Measurements from ENCODE around the gene CELA3A. TPM values are rescaled to one million over a fixed set of nuclear protein-coding genes. Genes with fewer than 3 reads are reported as not detected.
"Not testable (repeated sequence)": the region's sequence is repeated elsewhere in the genome, so short reads cannot be mapped to it uniquely, and the experiment has no call there.

CELA3A gene, protein sequence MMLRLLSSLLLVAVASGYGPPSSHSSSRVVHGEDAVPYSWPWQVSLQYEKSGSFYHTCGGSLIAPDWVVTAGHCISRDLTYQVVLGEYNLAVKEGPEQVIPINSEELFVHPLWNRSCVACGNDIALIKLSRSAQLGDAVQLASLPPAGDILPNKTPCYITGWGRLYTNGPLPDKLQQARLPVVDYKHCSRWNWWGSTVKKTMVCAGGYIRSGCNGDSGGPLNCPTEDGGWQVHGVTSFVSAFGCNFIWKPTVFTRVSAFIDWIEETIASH
- 13.4 TPM for total RNA-seq

DNA sequence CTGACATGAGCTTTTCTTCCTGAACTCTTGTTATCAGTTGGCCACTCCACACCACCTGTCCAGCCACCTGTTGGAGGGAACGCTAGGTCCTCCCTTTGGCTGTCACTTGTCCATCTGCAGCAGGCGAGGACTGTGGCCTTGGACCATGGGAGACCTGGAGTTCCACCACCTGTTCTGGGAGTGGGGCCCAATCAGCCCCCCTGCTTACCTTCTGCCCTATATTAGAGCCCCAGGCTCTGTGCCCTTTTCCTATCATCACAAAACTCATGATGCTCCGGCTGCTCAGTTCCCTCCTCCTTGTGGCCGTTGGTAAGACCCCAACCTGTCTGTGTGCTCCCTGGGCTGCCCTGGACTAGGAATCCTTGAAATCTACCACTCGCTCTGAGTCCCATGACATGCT is at the start of gene CELA3A:
Gene CELA3A, plus strand, starts transcription at position 249 of the 400 bp plus-strand sequence. Its CDS starts 18 bp downstream, at position 267.
- DNase-seq (ENCODE audit: low spot score) (no peak), ATAC-seq (no peak)

- DNase-seq (ENCODE audit: low spot score) (no peak), ATAC-seq (no peak)
Observed at GRCh38 chr1:21952786-21953520, 48.5 kb upstream of the CELA3A start.

DNA sequence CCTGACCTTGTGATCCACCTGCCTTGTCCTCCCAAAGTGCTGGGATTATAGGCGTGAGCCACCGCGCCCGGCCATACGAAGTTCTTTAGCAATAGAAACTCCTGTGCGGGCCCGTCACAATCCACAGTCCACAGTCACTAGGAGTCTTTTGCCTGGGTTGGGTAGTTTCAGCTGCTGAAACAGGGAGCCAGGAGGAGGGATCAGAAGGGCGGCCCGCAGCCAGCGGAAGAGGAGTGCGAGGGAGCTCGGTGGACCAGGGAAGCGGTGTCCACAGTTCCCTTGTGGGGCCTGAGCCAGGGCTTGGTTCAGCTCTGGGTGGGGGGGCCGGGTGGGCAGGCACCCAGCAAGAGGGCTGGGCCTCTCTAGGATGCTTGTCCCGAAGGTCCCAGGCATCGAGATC is 46.4 kb upstream of the CELA3A start:
- ATAC-seq (no peak), DNase-seq (ENCODE audit: low spot score) (no peak)

GRCh38 chr1:21955501-21956281 is 45.8 kb upstream of the CELA3A start:
- DNase-seq (ENCODE audit: low spot score): no peak
- ATAC-seq: no peak

- DNase-seq (ENCODE audit: low spot score) (peak; percentile 69), ATAC-seq (peak; percentile 87)
Observed at GRCh38 chr1:21956720-21957552, 44.5 kb upstream of the CELA3A start.

DNA sequence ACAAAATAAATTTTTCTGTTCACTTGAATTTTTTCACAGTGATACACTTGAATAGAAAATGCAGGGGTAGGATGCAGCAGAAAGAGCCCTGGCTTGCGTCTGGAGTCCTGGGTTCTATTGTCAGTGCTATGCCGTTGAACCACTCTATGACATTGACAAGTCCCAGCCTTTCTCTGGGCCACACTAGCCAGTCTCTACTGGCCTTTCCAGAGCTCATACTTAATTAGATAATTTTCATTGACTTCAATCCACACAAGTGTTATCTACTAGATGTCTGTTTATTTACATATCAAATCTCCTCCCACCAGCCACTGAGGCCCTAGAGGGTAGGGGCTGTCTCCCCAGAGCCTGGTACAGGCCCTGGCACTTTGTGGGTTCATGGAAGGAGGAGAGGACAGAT is 40.1 kb upstream of the CELA3A start:
- ATAC-seq (no peak), DNase-seq (ENCODE audit: low spot score) (no peak)

DNA sequence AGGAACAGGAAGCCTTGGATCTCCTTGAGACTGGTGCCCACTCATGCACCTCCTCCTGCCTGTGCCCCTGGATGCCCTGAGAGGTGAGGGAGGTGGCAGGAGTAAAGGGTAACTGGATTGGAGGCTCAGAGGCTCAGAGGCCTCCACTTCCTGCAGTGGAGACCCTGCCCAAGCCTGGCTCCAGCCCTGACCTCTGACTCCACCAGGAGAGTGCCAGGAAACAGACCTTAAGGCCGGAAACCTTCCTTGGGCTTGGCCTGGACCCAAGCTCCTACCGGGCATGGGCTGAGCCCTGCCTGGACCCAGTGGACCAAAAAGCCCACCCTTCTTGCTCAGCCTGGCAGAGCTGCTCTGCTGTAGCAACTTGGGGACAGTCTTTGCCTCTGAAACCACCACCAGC is 39.7 kb upstream of the CELA3A start:
- ATAC-seq (no peak), DNase-seq (ENCODE audit: low spot score) (no peak)

DNA sequence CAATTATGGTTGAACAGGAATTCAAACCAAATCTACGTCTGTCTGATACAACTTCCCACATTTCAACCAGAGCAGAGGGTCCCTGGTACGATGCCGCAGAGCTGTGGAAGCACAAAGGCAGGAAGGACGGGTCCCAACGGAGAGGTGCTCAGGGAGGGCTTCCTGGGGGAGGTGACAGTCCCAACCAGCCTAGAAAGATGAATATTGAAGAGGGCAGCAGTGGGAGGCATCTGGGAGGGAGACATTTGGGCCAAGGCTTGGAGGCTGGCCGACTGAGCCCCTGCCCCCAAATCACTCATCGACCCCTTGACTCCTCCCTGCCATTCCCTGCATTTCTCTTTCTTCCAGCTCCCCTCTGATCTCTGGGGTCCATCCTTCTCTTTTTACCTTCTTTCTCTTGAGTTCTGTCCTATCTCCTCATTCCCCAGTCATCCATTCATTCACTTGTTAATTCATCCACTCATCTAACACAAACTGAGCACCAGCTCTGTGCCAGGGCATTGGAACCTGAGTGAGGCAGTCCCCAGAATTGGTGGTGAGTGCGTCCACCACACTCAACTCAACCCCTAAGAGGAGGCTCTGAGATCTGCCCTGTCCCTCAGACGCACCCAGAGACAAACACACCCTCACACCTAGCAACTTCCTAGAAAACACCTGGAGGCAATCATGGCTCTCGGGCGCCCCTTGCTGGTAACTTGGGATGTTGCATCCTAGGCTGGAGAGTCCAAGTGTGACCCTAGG is 37.8 kb upstream of the CELA3A start:
- peak; percentile 99 for ATAC-seq

GRCh38 chr1:21966247-21967000 is 35.0 kb upstream of the CELA3A start:
- ATAC-seq: no peak
- DNase-seq (ENCODE audit: low spot score): no peak

More for the DNA sequence above, 37.8 kb upstream of the CELA3A start:
- peak; percentile 77 for DNase-seq (ENCODE audit: low spot score)

DNA sequence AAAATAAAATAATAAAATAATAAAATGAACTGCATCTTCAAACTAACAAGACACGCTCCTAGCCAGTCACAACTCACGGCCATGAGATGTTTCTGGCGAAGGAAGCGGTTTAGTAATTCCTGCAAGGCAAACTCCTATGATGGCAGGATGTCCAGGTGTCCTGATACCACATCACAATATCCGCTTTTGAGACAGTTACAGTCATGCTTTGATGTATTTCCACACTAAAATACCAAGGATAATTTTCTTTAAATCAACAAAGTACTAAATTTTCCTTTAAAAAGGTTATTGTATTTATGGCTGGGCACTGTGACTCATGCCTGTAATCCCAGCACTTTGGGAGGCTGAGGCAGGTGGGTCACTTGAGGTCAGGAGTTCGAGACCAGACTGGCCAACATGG is 34.2 kb upstream of the CELA3A start:
- not testable (repeated sequence) for DNase-seq (ENCODE audit: low spot score); ATAC-seq

- not testable (repeated sequence) for DNase-seq (ENCODE audit: low spot score); ATAC-seq
Observed at GRCh38 chr1:21969066-21969465, 32.4 kb upstream of the CELA3A start.

DNA sequence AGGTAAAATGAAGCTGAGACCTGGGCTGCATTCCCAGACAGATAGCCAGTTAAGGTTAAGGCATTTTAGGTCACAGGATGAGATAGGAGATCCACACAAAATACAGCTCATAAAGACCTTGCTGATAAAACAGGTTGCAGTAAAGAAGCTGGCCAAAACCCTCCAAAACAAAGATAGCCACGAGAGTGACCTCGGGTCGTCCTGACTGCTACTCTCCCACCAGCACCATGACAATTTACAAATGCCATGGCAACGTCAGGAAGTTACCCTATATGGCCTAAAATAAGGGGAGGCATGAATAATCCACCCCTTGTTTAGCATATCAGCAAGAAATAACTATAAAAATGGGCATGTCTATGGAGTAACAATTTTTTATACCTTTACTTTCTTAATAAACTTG is 30.9 kb upstream of the CELA3A start:
- ATAC-seq: peak; percentile 52
- DNase-seq (ENCODE audit: low spot score): not testable (repeated sequence)

DNA sequence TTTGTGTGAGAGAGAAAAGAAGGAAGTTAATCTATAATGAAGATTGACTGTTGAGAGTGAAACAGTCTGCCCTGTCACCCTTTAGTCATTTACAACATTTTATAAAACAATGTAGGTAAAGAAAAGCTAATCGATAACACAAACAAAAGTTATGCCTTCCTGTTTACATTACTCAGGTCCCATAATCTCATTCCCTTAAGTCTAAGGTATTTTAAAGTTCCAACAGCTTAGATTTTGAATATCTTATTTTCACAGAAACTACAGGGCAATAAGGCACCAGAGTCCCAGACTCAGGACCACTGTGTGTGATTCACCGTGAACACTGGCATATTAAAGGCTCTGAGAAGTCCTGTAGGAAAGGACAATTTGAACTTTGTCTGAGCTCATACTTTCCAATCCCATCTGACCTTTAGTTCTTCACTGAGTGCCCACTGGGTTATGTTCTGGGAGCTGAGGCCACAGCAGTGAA is 28.4 kb upstream of the CELA3A start:
- peak; percentile 46 for ATAC-seq
- not testable (repeated sequence) for DNase-seq (ENCODE audit: low spot score)

DNA sequence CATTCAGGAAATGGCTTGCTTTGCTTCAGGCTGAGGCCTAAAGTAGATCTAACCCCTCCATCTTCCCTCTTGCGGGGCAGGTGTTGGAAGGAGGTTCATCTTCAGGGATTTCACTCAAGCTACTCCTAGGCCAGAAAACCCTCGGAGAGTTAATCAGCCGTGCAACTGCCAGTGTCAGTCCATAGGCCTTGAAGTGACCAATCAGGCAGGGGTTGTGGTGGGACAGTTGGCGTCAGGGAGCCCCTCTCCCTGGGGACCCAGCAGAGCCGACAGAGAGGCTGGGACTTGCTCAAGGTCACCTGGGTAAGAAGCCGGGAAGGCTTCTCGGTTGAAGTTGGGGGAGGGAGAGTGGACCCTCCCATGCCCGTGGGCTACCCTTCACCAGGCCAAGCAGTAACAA is 27.5 kb upstream of the CELA3A start:
- not testable (repeated sequence) for ATAC-seq; DNase-seq (ENCODE audit: low spot score)

DNA sequence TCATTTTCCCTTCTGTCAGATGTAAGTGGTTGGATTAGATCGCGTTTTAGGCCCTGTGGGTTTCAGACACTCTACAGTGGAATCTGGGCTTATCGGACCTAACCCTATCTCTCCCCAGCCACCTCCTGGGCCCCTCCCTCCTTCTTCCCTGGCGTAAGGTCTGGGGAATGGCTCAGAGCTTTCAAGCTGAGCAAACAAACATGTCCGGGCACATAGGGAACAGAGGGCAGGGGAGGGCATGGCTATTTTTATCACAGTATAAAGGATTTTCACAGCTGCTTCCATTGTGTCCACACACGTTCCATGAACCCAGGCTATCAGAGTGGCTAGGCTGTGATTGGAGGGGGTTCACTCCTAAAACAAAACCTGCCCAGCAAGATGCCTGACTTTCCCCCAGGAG is 26.8 kb upstream of the CELA3A start:
- peak; percentile 74 for ATAC-seq
- not testable (repeated sequence) for DNase-seq (ENCODE audit: low spot score)

DNA sequence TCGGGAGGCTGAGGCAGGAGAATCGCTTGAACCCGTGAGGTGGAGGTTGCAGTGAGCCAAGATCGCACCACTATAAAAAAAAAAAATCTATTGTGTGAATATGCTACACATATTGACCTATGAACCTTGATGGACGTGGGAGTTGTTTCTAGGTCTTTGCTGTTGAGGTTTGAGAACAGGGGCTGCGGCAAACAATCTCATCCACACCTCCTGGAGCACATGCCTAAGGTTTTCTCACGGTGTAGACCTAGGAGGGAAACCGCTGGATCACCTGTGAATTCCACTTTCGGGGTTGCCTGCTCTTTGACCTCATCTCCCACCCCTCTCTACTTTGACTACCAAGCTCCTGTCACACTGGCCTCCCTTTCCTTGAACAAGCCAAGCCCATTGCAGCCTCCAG is 26.2 kb upstream of the CELA3A start:
- not testable (repeated sequence) for ATAC-seq; DNase-seq (ENCODE audit: low spot score)

DNA sequence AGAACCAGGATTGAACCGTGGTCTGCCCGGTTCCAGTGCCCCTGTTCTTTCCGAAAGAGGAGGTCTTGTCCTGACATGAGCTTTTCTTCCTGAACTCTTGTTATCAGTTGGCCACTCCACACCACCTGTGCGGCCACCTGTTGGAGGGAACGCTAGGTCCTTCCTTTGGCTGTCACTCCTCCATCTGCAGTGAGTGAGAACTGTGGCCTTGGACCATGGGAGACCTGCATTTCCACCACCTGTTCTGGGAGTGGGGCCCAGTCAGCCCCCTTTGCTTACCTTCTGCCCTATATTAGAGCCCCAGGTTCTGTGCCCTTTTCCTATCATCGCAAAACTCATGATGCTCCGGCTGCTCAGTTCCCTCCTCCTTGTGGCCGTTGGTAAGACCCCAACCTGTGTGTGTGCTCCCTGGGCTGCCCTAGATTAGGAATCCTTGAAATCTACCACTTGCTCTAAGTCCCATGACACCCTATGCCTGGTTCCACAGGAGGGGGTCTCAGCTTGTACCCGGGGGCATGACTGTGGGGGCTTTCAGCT is 24.7 kb upstream of the CELA3A start, which contains the start of gene CELA3B:
Gene CELA3B, plus strand, starts transcription at position 320 of the 537 bp plus-strand sequence. Its CDS starts 18 bp downstream, at position 338.
- not testable (repeated sequence) for ATAC-seq; DNase-seq (ENCODE audit: low spot score)

- not testable (repeated sequence) for ATAC-seq; DNase-seq (ENCODE audit: low spot score)
Observed at GRCh38 chr1:21978209-21978608, 23.2 kb upstream of the CELA3A start.
